Measurements from ENCODE around the gene NKX6-2. TPM values are rescaled to one million over a fixed set of nuclear protein-coding genes. Genes with fewer than 3 reads are reported as not detected.

Gene NKX6-2
- total RNA-seq, 1 donor from 2014 or later = not detected

DNA sequence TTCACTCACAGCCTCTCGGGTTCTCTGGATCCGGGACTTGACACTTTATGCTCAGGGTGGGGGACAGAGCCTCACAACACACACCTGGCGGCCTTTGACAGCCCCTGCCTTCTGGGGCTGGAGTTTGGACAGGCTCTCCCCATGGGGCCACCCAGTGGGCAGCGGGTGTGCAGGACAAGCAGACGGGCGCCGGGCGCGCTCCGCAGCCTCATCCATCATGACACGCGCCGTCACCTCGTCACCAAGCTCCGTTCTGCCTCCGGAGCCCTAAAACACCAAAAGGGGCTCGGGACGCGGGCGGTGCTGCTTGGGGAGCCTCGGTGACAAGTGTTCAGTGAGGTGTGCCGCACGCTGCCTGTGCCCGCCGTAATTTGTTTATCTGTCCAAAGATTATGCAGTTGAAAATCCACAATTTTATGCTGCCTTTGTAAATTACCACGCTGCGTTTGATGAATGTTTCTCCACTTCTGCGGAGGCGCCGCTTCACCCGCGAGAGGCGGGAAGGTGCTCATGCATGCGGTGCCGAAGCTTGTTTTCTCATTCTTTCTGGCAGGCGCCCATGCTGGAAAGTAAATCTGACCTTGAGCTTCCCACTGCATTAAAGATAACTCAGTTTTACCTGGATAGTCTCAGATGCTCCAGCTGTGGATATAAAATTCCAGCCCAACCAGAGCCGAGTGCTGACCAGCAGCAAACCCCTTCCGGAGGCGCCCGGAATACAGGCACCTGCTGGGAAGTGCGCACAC, 6.2 kb downstream of the NKX6-2 start:
- H4K20me1 ChIP-seq (ENCODE audit: insufficient read depth, low read length) = peaks cover 13% of the 10 kb centered on the region
- no peak overlapping the region for H3K4me3 Mint-ChIP-seq (ENCODE audit: unreplicated experiment)
- H3K4me1 ChIP-seq (ENCODE audit: insufficient read depth, low read length) = peaks cover 2% of the 10 kb centered on the region
- FAIRE-seq = no peak
- H2AFZ ChIP-seq (ENCODE audit: low read depth, low read length) = no peak overlapping the region
- H3K4me1 Mint-ChIP-seq (ENCODE audit: low read depth, unreplicated experiment) = no peaks in the 10 kb centered on the region
- H3K9me3 ChIP-seq (ENCODE audit: insufficient read depth, low read depth, low read length) = no peaks in the 10 kb centered on the region
- H3K27me3 ChIP-seq (ENCODE audit: insufficient read depth, low read length) = peaks cover 16% of the 10 kb centered on the region
- H3K27ac ChIP-seq (ENCODE audit: low read depth, low read length) = no peak overlapping the region
- H3K4me2 ChIP-seq (ENCODE audit: low read length) = no peak overlapping the region
- H3K4me3 ChIP-seq (ENCODE audit: insufficient read depth, low read depth, low read length) = no peak overlapping the region
- TF ChIP-seq, protein P1, sequence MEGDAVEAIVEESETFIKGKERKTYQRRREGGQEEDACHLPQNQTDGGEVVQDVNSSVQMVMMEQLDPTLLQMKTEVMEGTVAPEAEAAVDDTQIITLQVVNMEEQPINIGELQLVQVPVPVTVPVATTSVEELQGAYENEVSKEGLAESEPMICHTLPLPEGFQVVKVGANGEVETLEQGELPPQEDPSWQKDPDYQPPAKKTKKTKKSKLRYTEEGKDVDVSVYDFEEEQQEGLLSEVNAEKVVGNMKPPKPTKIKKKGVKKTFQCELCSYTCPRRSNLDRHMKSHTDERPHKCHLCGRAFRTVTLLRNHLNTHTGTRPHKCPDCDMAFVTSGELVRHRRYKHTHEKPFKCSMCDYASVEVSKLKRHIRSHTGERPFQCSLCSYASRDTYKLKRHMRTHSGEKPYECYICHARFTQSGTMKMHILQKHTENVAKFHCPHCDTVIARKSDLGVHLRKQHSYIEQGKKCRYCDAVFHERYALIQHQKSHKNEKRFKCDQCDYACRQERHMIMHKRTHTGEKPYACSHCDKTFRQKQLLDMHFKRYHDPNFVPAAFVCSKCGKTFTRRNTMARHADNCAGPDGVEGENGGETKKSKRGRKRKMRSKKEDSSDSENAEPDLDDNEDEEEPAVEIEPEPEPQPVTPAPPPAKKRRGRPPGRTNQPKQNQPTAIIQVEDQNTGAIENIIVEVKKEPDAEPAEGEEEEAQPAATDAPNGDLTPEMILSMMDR (IDR thresholded peaks at IDR 0.05; ENCODE audit: insufficient read depth, low read depth, low read length) = no peak
- TF ChIP-seq EZH2 (IDR thresholded peaks at IDR 0.05; ENCODE audit: insufficient read depth, low read length) = no peak
- no peak overlapping the region for H3K27ac Mint-ChIP-seq (ENCODE audit: unreplicated experiment)
- peaks cover 23% of the 10 kb centered on the region for H3K27me3 Mint-ChIP-seq (ENCODE audit: low read depth, unreplicated experiment)
- no peak for DNase-seq (ENCODE audit: low read depth)
- no peaks in the 10 kb centered on the region for H3K79me2 ChIP-seq (ENCODE audit: insufficient read depth, low read length)
- no peak overlapping the region for H3K9ac ChIP-seq (ENCODE audit: low read length)
- peaks cover 10% of the 10 kb centered on the region for H3K9me3 Mint-ChIP-seq (ENCODE audit: unreplicated experiment)
- peaks cover 14% of the 10 kb centered on the region for H3K36me3 Mint-ChIP-seq (ENCODE audit: low read depth, unreplicated experiment)
- peaks cover 2% of the 10 kb centered on the region for H3K36me3 ChIP-seq (ENCODE audit: insufficient read depth, low read length)

GRCh38 chr10:132777441-132777840, 8.5 kb downstream of the NKX6-2 start:
- Mint-ChIP-seq H3K9me3 (ENCODE audit: unreplicated experiment) (no peaks in the 10 kb centered on the region), H3K36me3 (ENCODE audit: low read depth, unreplicated experiment) (peaks cover 6% of the 10 kb centered on the region), H3K27me3 (ENCODE audit: low read depth, unreplicated experiment) (peaks cover 7% of the 10 kb centered on the region), H3K4me1 (ENCODE audit: low read depth, unreplicated experiment) (no peaks in the 10 kb centered on the region), H3K27ac (ENCODE audit: unreplicated experiment) (no peak overlapping the region), H3K4me3 (ENCODE audit: unreplicated experiment) (no peak overlapping the region)
- no peaks in the 10 kb centered on the region for H3K27me3 ChIP-seq (ENCODE audit: insufficient read depth, low read length)
- H3K9ac ChIP-seq (ENCODE audit: low read length) = no peak overlapping the region
- no peaks in the 10 kb centered on the region for H3K4me1 ChIP-seq (ENCODE audit: insufficient read depth, low read length)
- no peak overlapping the region for H3K4me3 ChIP-seq (ENCODE audit: insufficient read depth, low read depth, low read length)
- no peaks in the 10 kb centered on the region for H4K20me1 ChIP-seq (ENCODE audit: insufficient read depth, low read length)
- H3K9me3 ChIP-seq (ENCODE audit: insufficient read depth, low read depth, low read length) = no peaks in the 10 kb centered on the region
- no peak overlapping the region for H3K4me2 ChIP-seq (ENCODE audit: low read length)
- DNase-seq (ENCODE audit: low read depth) (no peak), FAIRE-seq (no peak)
- H3K79me2 ChIP-seq (ENCODE audit: insufficient read depth, low read length) = no peaks in the 10 kb centered on the region
- H2AFZ ChIP-seq (ENCODE audit: low read depth, low read length) = no peak overlapping the region
- no peak overlapping the region for H3K27ac ChIP-seq (ENCODE audit: low read depth, low read length)
- no peak for TF ChIP-seq EZH2 (IDR thresholded peaks at IDR 0.05; ENCODE audit: insufficient read depth, low read length)
- TF ChIP-seq, protein P1 (IDR thresholded peaks at IDR 0.05; ENCODE audit: insufficient read depth, low read depth, low read length) = no peak
- no peaks in the 10 kb centered on the region for H3K36me3 ChIP-seq (ENCODE audit: insufficient read depth, low read length)

- Mint-ChIP-seq H3K27me3 (ENCODE audit: low read depth, unreplicated experiment) (peaks cover 5% of the 10 kb centered on the region), H3K27ac (ENCODE audit: unreplicated experiment) (no peak overlapping the region), H3K36me3 (ENCODE audit: low read depth, unreplicated experiment) (peaks cover 4% of the 10 kb centered on the region), H3K4me1 (ENCODE audit: low read depth, unreplicated experiment) (no peaks in the 10 kb centered on the region), H3K9me3 (ENCODE audit: unreplicated experiment) (no peaks in the 10 kb centered on the region), H3K4me3 (ENCODE audit: unreplicated experiment) (no peak overlapping the region)
- no peak overlapping the region for H3K4me2 ChIP-seq (ENCODE audit: low read length)
- H2AFZ ChIP-seq (ENCODE audit: low read depth, low read length) = no peak overlapping the region
- no peak for DNase-seq (ENCODE audit: low read depth)
- H3K36me3 ChIP-seq (ENCODE audit: insufficient read depth, low read length) = no peaks in the 10 kb centered on the region
- TF ChIP-seq EZH2 (IDR thresholded peaks at IDR 0.05; ENCODE audit: insufficient read depth, low read length) = no peak
- TF ChIP-seq, protein P1 (IDR thresholded peaks at IDR 0.05; ENCODE audit: insufficient read depth, low read depth, low read length) = no peak
- no peaks in the 10 kb centered on the region for H3K79me2 ChIP-seq (ENCODE audit: insufficient read depth, low read length)
- H3K27me3 ChIP-seq (ENCODE audit: insufficient read depth, low read length) = no peaks in the 10 kb centered on the region
- H3K4me1 ChIP-seq (ENCODE audit: insufficient read depth, low read length) = no peaks in the 10 kb centered on the region
- no peak overlapping the region for H3K9ac ChIP-seq (ENCODE audit: low read length)
- no peak for FAIRE-seq
- no peaks in the 10 kb centered on the region for H4K20me1 ChIP-seq (ENCODE audit: insufficient read depth, low read length)
- H3K27ac ChIP-seq (ENCODE audit: low read depth, low read length) = no peak overlapping the region
- no peaks in the 10 kb centered on the region for H3K9me3 ChIP-seq (ENCODE audit: insufficient read depth, low read depth, low read length)
- H3K4me3 ChIP-seq (ENCODE audit: insufficient read depth, low read depth, low read length) = no peak overlapping the region
These were observed 9.1 kb downstream of the NKX6-2 start for GRCh38 chr10:132776821-132777220.
